ENCODE measurements around the gene CLASP2.
A peak's percentile ranks its signal among the peaks of the same experiment; 100 is the strongest.

CLASP2 gene

GRCh38 chr3:33722191-33722590 lies 4.1 kb upstream of the CLASP2 start:
- TF ChIP-seq CTCF (IDR thresholded peaks at IDR 0.05; ENCODE audit: control insufficient read depth, extremely low read depth, insufficient read depth): no peak
- DNase-seq (ENCODE audit: low read depth): no peak
- no peak overlapping the region for H3K4me3 ChIP-seq (ENCODE audit: low read depth, low read length)

GRCh38 chr3:33718595-33718907 lies 497 bp upstream of the CLASP2 start:
- DNase-seq (ENCODE audit: low read depth): no peak
- TF ChIP-seq CTCF (IDR thresholded peaks at IDR 0.05; ENCODE audit: control insufficient read depth, extremely low read depth, insufficient read depth): no peak
- peak overlapping the region; percentile 76 for H3K4me3 ChIP-seq (ENCODE audit: low read depth, low read length)

GRCh38 chr3:33717616-33717865 lies 513 bp downstream of the CLASP2 start:
- peak overlapping the region; percentile 76 for H3K4me3 ChIP-seq (ENCODE audit: low read depth, low read length)
- no peak for TF ChIP-seq CTCF (IDR thresholded peaks at IDR 0.05; ENCODE audit: control insufficient read depth, extremely low read depth, insufficient read depth)
- DNase-seq (ENCODE audit: low read depth): no peak

GRCh38 chr3:33716227-33716626 lies 1.8 kb downstream of the CLASP2 start:
- DNase-seq (ENCODE audit: low read depth): no peak
- H3K4me3 ChIP-seq (ENCODE audit: low read depth, low read length): peak overlapping the region; percentile 76; the same call in 1 of the 2 replicates
- no peak for TF ChIP-seq CTCF (IDR thresholded peaks at IDR 0.05; ENCODE audit: control insufficient read depth, extremely low read depth, insufficient read depth)

- TF ChIP-seq CTCF (IDR thresholded peaks at IDR 0.05; ENCODE audit: control insufficient read depth, extremely low read depth, insufficient read depth): no peak
- no peak overlapping the region for H3K4me3 ChIP-seq (ENCODE audit: low read depth, low read length)
- DNase-seq (ENCODE audit: low read depth): no peak
Measured at GRCh38 chr3:33711100-33711499, 7.0 kb downstream of the CLASP2 start.

- no peak for DNase-seq (ENCODE audit: low read depth)
- TF ChIP-seq CTCF (IDR thresholded peaks at IDR 0.05; ENCODE audit: control insufficient read depth, extremely low read depth, insufficient read depth): no peak
- H3K4me3 ChIP-seq (ENCODE audit: low read depth, low read length): no peak overlapping the region
Measured at GRCh38 chr3:33706056-33706455, 12.0 kb downstream of the CLASP2 start.

GRCh38 chr3:33704891-33705290 lies 13.2 kb downstream of the CLASP2 start:
- TF ChIP-seq CTCF (IDR thresholded peaks at IDR 0.05; ENCODE audit: control insufficient read depth, extremely low read depth, insufficient read depth): no peak
- no peak for DNase-seq (ENCODE audit: low read depth)
- H3K4me3 ChIP-seq (ENCODE audit: low read depth, low read length): no peak overlapping the region

Measured in LNCaP clone FGC (cell line).